HepG2 (cell line): ENCODE measurements around the gene ELL. TPM values are rescaled to one million over a fixed set of nuclear protein-coding genes. Genes with fewer than 3 reads are reported as not detected.

ENCODE experiments used
- ASH2L ChIP-seq: fragments of 300-600, 200-600 bp; sonication (generic); IDR thresholded peaks from 2 replicates; pipeline ENCODE4 v1.7.0; 2017; ENCODE audit warnings: low read depth, mild to moderate bottlenecking, moderate library complexity, mixed read lengths, low read length; ENCODE audit not compliant: insufficient read length
- GABPB1 ChIP-seq: IDR thresholded peaks from 2 replicates; pipeline ENCODE4 v1.6.1; 2016; ENCODE audit warnings: mild to moderate bottlenecking, missing genetic modification reagents, moderate library complexity, missing compliant biosample characterization
- HNRNPUL1 ChIP-seq: fragments of 200-400 bp; formaldehyde crosslinking; IDR thresholded peaks from 2 replicates; pipeline ENCODE4 v1.6.1; 2017; ENCODE audit warnings: low read depth, mild to moderate bottlenecking, low read length, moderate library complexity
- JUN ChIP-seq: sonication (generic); formaldehyde crosslinking; IDR thresholded peaks from 2 replicates; pipeline ENCODE4 v1.4.0; 2020; ENCODE audit warnings: mild to moderate bottlenecking, missing genetic modification reagents
- KAT2B ChIP-seq: fragments of 150-350 bp; IDR thresholded peaks from 2 replicates; pipeline ENCODE4 v1.6.1; 2014; ENCODE audit warnings: low read depth, low read length, borderline replicate concordance
- KDM5A ChIP-seq: fragments of 200-600 bp; sonication (generic); IDR thresholded peaks from 2 replicates; pipeline ENCODE4 v1.7.0; 2018; ENCODE audit warnings: antibody characterized with exemption, mild to moderate bottlenecking, low read length, borderline replicate concordance
- NFE2L2 ChIP-seq: fragments of 150-350 bp; IDR thresholded peaks from 2 replicates; pipeline ENCODE4 v1.6.1; 2014; ENCODE audit warnings: low read length
- PHF20 ChIP-seq: sonication (generic); formaldehyde crosslinking; IDR thresholded peaks from 2 replicates; pipeline ENCODE4 v1.5.0; 2020; ENCODE audit warnings: mild to moderate bottlenecking, missing genetic modification reagents
- PPARG ChIP-seq: conservative IDR thresholded peaks from 2 replicates; pipeline ENCODE4 v1.6.1; 2016; ENCODE audit warnings: missing biosample characterization, missing genetic modification reagents
- ZNF10 ChIP-seq: sonication (generic); formaldehyde crosslinking; IDR thresholded peaks from 2 replicates; pipeline ENCODE4 v1.4.0; 2020; ENCODE audit warnings: mild to moderate bottlenecking, low read depth, missing genetic modification reagents, borderline replicate concordance
- ZNF230 ChIP-seq: sonication (generic); formaldehyde crosslinking; IDR thresholded peaks from 2 replicates; pipeline ENCODE4 v1.4.0; 2020; ENCODE audit warnings: mild to moderate bottlenecking, missing genetic modification reagents
- ZNF263 ChIP-seq: sonication (generic); formaldehyde crosslinking; IDR thresholded peaks from 2 replicates; pipeline ENCODE4 v1.4.0; 2020; ENCODE audit warnings: missing genetic modification reagents
- ZNF589 ChIP-seq: sonication (generic); formaldehyde crosslinking; conservative IDR thresholded peaks from 2 replicates; pipeline ENCODE4 v1.8.0; 2022; ENCODE audit warnings: mild to moderate bottlenecking, moderate library complexity, missing genetic modification reagents
- ZNF607 ChIP-seq: sonication (generic); formaldehyde crosslinking; IDR thresholded peaks from 2 replicates; pipeline ENCODE4 v1.5.1; 2020; ENCODE audit warnings: missing genetic modification reagents, mild to moderate bottlenecking, borderline replicate concordance
- ZNF614 ChIP-seq: IDR thresholded peaks from 2 replicates; pipeline ENCODE4 v1.6.1; 2018; ENCODE audit warnings: missing biosample characterization, missing genetic modification reagents, inconsistent platforms, borderline replicate concordance
- ZNF841 ChIP-seq: sonication (generic); formaldehyde crosslinking; IDR thresholded peaks from 2 replicates; pipeline ENCODE4 v1.8.1; 2023; ENCODE audit warnings: missing genetic modification reagents, borderline replicate concordance
- ZNF891 ChIP-seq: sonication (generic); formaldehyde crosslinking; IDR thresholded peaks from 2 replicates; pipeline ENCODE4 v1.5.0; 2020; ENCODE audit warnings: mild to moderate bottlenecking, missing genetic modification reagents
- ZSCAN31 ChIP-seq: sonication (generic); formaldehyde crosslinking; IDR thresholded peaks from 2 replicates; pipeline ENCODE4 v1.5.0; 2020; ENCODE audit warnings: low read depth, mild to moderate bottlenecking, missing genetic modification reagents
- polyA plus RNA-seq, 8 experiments: library from polyadenylated mRNA; depleted of rRNA in 3 of 8; stranded (reverse) in 7 of 8; unstranded in 1 of 8; fragments of >200 nt; fragmentation: Illumina TruSeq in 4 of 8; extraction: Trizol in 4 of 8; gene quantifications; 2 replicates each; pipeline versions ENCODE4 v1.2.1 to v1.2.3, GENCODE V29; 2011 to 2016; ENCODE audit warnings: low read depth in 4 of 8, missing spikeins in 1 of 8, mixed read lengths in 1 of 8; ENCODE audit not compliant: insufficient read depth in 1 of 8
- total RNA-seq, 5 experiments: library from RNA; depleted of rRNA; stranded (reverse); fragments of >200 nt; fragmentation: Illumina TruSeq; extraction: Trizol; gene quantifications; 2 replicates each; pipeline ENCODE4 v1.2.3, GENCODE V29; 2016; ENCODE audit warnings: low read depth in 1 of 5
- TF ChIP-seq, protein P1 (sequence below): sonication (generic); formaldehyde crosslinking; IDR thresholded peaks from 2 replicates; pipeline ENCODE4 v1.4.0; 2020; ENCODE audit warnings: missing genetic modification reagents
- TF ChIP-seq, protein P2 (sequence below): sonication (generic); formaldehyde crosslinking; IDR thresholded peaks from 2 replicates; pipeline ENCODE4 v1.5.1; 2020; ENCODE audit warnings: mild to moderate bottlenecking, missing genetic modification reagents, borderline replicate concordance
- TF ChIP-seq, protein P3 (sequence below): sonication (generic); formaldehyde crosslinking; IDR thresholded peaks from 2 replicates; pipeline ENCODE4 v1.5.0; 2020; ENCODE audit warnings: mild to moderate bottlenecking, missing genetic modification reagents, borderline replicate concordance
- TF ChIP-seq, protein P4 (sequence below): IDR thresholded peaks from 2 replicates; pipeline ENCODE4 v1.6.1; 2016; ENCODE audit warnings: missing genetic modification reagents, missing compliant biosample characterization

Gene ELL
- total and polyA plus RNA-seq, 2 of the 13 experiments (the other 11 are each of a cell fraction or from before 2014, with no cell fraction given): 3.7 to 5.4 TPM

DNA sequence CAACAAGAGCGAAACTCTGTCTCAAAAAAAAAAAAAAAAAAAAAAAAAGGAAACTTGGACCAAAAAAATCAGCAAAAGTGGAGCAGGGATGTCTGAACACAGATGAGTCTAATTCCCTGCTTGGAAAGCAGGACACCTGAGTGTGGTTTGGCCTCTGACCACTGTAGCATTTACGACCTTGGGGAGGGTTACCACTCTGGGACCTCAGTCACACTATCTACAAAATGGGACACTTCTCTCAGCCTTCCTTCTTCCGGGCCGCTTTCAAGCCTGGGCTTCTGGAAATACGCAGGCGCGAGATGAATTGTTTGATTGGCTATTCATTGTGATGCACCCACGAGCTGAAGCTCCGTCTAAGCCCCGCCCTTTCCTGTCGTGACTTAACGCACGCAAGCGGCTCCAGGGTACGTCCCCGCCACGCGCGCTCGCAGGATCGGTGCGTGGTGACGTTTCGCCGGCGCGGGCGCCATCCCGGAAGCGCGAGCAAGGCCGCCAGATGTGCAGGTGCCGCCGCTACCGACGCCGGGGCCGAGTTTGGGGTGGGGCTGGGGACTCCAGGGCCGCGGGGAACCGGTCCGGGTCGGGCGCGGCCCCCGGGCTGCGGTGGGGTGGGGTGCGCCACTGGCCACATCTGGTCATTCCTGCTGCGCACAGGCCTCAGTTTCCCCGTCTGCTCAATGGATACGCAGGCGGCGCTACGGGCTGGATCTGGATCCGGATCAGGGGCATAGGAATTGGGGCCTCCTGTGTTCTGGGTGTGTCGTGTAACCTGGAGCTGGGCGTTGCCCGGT, 35.7 kb upstream of the ELL start, which contains the start of gene KXD1 (continued):
- TF ChIP-seq ASH2L (peak; percentile 62), JUN (CRISPR knock-in tag) (no peak), ZNF589 (CRISPR knock-in tag) (0 out of 2 replicates have a peak, but pooled peaks have one; percentile 44), ZNF230 (no peak), ZNF841 (CRISPR knock-in tag) (no peak), ZNF891 (CRISPR knock-in tag) (no peak; the same call in 1 of the 2 replicates), ZNF263 (CRISPR knock-in tag) (no peak), HNRNPUL1 (no peak), ZNF614 (CRISPR knock-in tag) (no peak; the same call in 1 of the 2 replicates), KAT2B (no peak), PHF20 (peak; percentile 72; the same call in 1 of the 2 replicates), NFE2L2 (no peak), GABPB1 (CRISPR knock-in tag) (peak; percentile 93), KDM5A (peak; percentile 58; the same call in 1 of the 2 replicates), PPARG (CRISPR knock-in tag) (no peak), ZNF607 (CRISPR knock-in tag) (peak; percentile 82), ZSCAN31 (CRISPR knock-in tag) (no peak), ZNF10 (CRISPR knock-in tag) (no peak)
- TF ChIP-seq, protein P1, sequence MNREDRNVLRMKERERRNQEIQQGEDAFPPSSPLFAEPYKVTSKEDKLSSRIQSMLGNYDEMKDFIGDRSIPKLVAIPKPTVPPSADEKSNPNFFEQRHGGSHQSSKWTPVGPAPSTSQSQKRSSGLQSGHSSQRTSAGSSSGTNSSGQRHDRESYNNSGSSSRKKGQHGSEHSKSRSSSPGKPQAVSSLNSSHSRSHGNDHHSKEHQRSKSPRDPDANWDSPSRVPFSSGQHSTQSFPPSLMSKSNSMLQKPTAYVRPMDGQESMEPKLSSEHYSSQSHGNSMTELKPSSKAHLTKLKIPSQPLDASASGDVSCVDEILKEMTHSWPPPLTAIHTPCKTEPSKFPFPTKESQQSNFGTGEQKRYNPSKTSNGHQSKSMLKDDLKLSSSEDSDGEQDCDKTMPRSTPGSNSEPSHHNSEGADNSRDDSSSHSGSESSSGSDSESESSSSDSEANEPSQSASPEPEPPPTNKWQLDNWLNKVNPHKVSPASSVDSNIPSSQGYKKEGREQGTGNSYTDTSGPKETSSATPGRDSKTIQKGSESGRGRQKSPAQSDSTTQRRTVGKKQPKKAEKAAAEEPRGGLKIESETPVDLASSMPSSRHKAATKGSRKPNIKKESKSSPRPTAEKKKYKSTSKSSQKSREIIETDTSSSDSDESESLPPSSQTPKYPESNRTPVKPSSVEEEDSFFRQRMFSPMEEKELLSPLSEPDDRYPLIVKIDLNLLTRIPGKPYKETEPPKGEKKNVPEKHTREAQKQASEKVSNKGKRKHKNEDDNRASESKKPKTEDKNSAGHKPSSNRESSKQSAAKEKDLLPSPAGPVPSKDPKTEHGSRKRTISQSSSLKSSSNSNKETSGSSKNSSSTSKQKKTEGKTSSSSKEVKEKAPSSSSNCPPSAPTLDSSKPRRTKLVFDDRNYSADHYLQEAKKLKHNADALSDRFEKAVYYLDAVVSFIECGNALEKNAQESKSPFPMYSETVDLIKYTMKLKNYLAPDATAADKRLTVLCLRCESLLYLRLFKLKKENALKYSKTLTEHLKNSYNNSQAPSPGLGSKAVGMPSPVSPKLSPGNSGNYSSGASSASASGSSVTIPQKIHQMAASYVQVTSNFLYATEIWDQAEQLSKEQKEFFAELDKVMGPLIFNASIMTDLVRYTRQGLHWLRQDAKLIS (CRISPR knock-in tag): no peak
- TF ChIP-seq, protein P2, sequence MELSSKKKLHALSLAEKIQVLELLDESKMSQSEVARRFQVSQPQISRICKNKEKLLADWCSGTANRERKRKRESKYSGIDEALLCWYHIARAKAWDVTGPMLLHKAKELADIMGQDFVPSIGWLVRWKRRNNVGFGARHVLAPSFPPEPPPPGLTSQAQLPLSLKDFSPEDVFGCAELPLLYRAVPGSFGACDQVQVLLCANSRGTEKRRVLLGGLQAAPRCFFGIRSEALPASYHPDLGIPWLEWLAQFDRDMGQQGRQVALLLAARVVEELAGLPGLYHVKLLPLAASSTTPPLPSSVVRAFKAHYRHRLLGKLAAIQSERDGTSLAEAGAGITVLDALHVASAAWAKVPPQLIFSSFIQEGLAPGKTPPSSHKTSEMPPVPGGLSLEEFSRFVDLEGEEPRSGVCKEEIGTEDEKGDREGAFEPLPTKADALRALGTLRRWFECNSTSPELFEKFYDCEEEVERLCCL (CRISPR knock-in tag): no peak; the same call in 1 of the 2 replicates
- TF ChIP-seq, protein P3, sequence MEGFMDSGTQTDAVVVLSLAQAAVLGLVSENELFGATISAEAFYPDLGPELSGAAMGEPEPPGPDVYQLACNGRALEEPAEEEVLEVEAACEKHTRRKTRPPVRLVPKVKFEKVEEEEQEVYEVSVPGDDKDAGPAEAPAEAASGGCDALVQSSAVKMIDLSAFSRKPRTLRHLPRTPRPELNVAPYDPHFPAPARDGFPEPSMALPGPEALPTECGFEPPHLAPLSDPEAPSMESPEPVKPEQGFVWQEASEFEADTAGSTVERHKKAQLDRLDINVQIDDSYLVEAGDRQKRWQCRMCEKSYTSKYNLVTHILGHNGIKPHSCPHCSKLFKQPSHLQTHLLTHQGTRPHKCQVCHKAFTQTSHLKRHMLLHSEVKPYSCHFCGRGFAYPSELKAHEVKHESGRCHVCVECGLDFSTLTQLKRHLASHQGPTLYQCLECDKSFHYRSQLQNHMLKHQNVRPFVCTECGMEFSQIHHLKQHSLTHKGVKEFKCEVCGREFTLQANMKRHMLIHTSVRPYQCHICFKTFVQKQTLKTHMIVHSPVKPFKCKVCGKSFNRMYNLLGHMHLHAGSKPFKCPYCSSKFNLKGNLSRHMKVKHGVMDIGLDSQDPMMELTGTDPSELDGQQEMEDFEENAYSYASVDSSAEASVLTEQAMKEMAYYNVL (CRISPR knock-in tag): 0 out of 2 replicates have a peak, but pooled peaks have one; percentile 36
- TF ChIP-seq, protein P4, sequence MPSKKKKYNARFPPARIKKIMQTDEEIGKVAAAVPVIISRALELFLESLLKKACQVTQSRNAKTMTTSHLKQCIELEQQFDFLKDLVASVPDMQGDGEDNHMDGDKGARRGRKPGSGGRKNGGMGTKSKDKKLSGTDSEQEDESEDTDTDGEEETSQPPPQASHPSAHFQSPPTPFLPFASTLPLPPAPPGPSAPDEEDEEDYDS (CRISPR knock-in tag): peak; percentile 80
